NCI-H526 treated with DMSO at 0.1 percent for 48 hours (cell line): ENCODE data around the gene RABGGTA.
"Not testable (repeated sequence)": the region's sequence is repeated elsewhere in the genome, so short reads cannot be mapped to it uniquely, and the experiment has no call there.

Experiments used
- DNase-seq: peaks from one replicate; lab custom pipeline; 2025; lab: John Stamatoyannopoulos, UW

Gene RABGGTA

GRCh38 chr14:24260780-24261157, 10.6 kb downstream of the RABGGTA start:
- no peak for DNase-seq

GRCh38 chr14:24260026-24260779, 11.2 kb downstream of the RABGGTA start:
- DNase-seq = no peak

GRCh38 chr14:24259282-24260025, 11.9 kb downstream of the RABGGTA start:
- DNase-seq = no peak

GRCh38 chr14:24258548-24259265, 12.7 kb downstream of the RABGGTA start:
- DNase-seq = no peak

GRCh38 chr14:24258119-24258518, 13.3 kb downstream of the RABGGTA start:
- no peak for DNase-seq

- DNase-seq = no peak
Observed at GRCh38 chr14:24256960-24257359, 14.4 kb downstream of the RABGGTA start.

GRCh38 chr14:24255931-24256711, 15.3 kb downstream of the RABGGTA start:
- DNase-seq = no peak

- DNase-seq = no peak
Observed at GRCh38 chr14:24255438-24255837, 16.0 kb downstream of the RABGGTA start.

GRCh38 chr14:24254630-24255392, 16.6 kb downstream of the RABGGTA start:
- DNase-seq = no peak

- DNase-seq = no peak
Observed at GRCh38 chr14:24253936-24254335, 17.5 kb downstream of the RABGGTA start.

- DNase-seq = no peak
Observed at GRCh38 chr14:24252289-24253124, 18.9 kb downstream of the RABGGTA start.

GRCh38 chr14:24251880-24252288, 19.5 kb downstream of the RABGGTA start:
- DNase-seq = no peak

GRCh38 chr14:24250354-24250753, 21.0 kb downstream of the RABGGTA start:
- DNase-seq = no peak

- no peak for DNase-seq
Observed at GRCh38 chr14:24249230-24250021, 22.0 kb downstream of the RABGGTA start.

- DNase-seq = no peak
Observed at GRCh38 chr14:24247422-24247821, 24.0 kb downstream of the RABGGTA start.

- DNase-seq = no peak
Observed at GRCh38 chr14:24246765-24247212, 24.6 kb downstream of the RABGGTA start.

GRCh38 chr14:24245350-24245749, 26.0 kb downstream of the RABGGTA start:
- DNase-seq = not testable (repeated sequence)

- DNase-seq = peak; percentile 16
Observed at GRCh38 chr14:24243336-24243836, 28.0 kb downstream of the RABGGTA start.

- DNase-seq = peak; percentile 52
Observed at GRCh38 chr14:24241829-24242443, 29.5 kb downstream of the RABGGTA start.
